Activated CD4-positive, alpha-beta memory T cell treated with anti-CD3 and anti-CD28 coated beads, Interleukin-2, amount 10 ng/mL, durations not matched to agents 7 days and 5 days (primary cell): ENCODE results near the gene CEACAM5. TPM values are rescaled to one million over a fixed set of nuclear protein-coding genes. Genes with fewer than 3 reads are reported as not detected.
"Not testable (repeated sequence)": the region's sequence is repeated elsewhere in the genome, so short reads cannot be mapped to it uniquely, and the experiment has no call there.

Experiments
- CTCF ChIA-PET: fragments of 350-600 bp; sonication (Branson Sonifier 250); formaldehyde crosslinking; loops from one replicate; lab custom pipeline; 2021; ENCODE audit warnings: antibody characterized with exemption, inconsistent platforms; lab: Charles Lee
- POLR2A ChIA-PET: fragments of 350-600 bp; sonication (Branson Sonifier 250); formaldehyde crosslinking; loops from one replicate; lab custom pipeline; 2021; ENCODE audit warnings: antibody characterized with exemption; lab: Charles Lee
- DNase-seq: peaks from one replicate; pipeline ENCODE4 v3.0.0-alpha.2; 2020
- H3K27ac Mint-ChIP-seq: one replicate; pipeline ENCODE4 v1.8.0; 2021; ENCODE audit warnings: mild to moderate bottlenecking, mixed read lengths
- H3K27me3 Mint-ChIP-seq: one replicate; pipeline ENCODE4 v1.8.0; 2021; ENCODE audit warnings: mixed read lengths
- H3K36me3 Mint-ChIP-seq: one replicate; pipeline ENCODE4 v1.8.0; 2021; ENCODE audit warnings: low read depth, mixed read lengths
- H3K4me1 Mint-ChIP-seq: one replicate; pipeline ENCODE4 v1.8.0; 2021; ENCODE audit warnings: mixed read lengths
- H3K4me3 Mint-ChIP-seq: one replicate; pipeline ENCODE4 v1.8.0; 2021; ENCODE audit warnings: mild to moderate bottlenecking, mixed read lengths
- H3K9me3 Mint-ChIP-seq: one replicate; pipeline ENCODE4 v1.8.0; 2021; ENCODE audit warnings: mixed read lengths
- total RNA-seq, 2 experiments: library from RNA; stranded (reverse); gene quantifications; one replicate each; pipeline ENCODE4 v1.2.3, GENCODE V29; 2021

The CEACAM5 gene
- total RNA-seq, 2 experiments from 2014 or later: not detected

DNA sequence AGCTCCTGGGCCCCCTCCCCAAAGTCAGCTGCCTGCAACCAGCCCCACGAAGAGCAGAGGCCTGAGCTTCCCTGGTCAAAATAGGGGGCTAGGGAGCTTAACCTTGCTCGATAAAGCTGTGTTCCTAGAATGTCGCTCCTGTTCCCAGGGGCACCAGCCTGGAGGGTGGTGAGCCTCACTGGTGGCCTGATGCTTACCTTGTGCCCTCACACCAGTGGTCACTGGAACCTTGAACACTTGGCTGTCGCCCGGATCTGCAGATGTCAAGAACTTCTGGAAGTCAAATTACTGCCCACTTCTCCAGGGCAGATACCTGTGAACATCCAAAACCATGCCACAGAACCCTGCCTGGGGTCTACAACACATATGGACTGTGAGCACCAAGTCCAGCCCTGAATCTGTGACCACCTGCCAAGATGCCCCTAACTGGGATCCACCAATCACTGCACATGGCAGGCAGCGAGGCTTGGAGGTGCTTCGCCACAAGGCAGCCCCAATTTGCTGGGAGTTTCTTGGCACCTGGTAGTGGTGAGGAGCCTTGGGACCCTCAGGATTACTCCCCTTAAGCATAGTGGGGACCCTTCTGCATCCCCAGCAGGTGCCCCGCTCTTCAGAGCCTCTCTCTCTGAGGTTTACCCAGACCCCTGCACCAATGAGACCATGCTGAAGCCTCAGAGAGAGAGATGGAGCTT is 4.7 kb upstream of the CEACAM5 start:
- H3K27me3 Mint-ChIP-seq: peaks cover 10% of the 10 kb centered on the region
- no peak for DNase-seq
- peaks cover 4% of the 10 kb centered on the region for H3K4me1 Mint-ChIP-seq
- H3K4me3 Mint-ChIP-seq: no peak overlapping the region
- no peaks in the 10 kb centered on the region for H3K36me3 Mint-ChIP-seq
- POLR2A ChIA-PET: no interaction called here
- H3K27ac Mint-ChIP-seq: no peak overlapping the region
- CTCF ChIA-PET: no interaction called here
- H3K9me3 Mint-ChIP-seq: no peaks in the 10 kb centered on the region

DNA sequence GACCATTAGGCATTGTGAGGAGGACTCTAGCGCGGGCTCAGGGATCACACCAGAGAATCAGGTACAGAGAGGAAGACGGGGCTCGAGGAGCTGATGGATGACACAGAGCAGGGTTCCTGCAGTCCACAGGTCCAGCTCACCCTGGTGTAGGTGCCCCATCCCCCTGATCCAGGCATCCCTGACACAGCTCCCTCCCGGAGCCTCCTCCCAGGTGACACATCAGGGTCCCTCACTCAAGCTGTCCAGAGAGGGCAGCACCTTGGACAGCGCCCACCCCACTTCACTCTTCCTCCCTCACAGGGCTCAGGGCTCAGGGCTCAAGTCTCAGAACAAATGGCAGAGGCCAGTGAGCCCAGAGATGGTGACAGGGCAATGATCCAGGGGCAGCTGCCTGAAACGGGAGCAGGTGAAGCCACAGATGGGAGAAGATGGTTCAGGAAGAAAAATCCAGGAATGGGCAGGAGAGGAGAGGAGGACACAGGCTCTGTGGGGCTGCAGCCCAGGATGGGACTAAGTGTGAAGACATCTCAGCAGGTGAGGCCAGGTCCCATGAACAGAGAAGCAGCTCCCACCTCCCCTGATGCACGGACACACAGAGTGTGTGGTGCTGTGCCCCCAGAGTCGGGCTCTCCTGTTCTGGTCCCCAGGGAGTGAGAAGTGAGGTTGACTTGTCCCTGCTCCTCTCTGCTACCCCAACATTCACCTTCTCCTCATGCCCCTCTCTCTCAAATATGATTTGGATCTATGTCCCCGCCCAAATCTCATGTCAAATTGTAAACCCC is 2.8 kb upstream of the CEACAM5 start:
- Mint-ChIP-seq H3K9me3 (no peaks in the 10 kb centered on the region), H3K27me3 (peaks cover 10% of the 10 kb centered on the region), H3K4me1 (peaks cover 4% of the 10 kb centered on the region), H3K4me3 (no peak overlapping the region), H3K27ac (no peak overlapping the region), H3K36me3 (no peaks in the 10 kb centered on the region)
- CTCF ChIA-PET: interaction anchor here (0.6 to 2.0 kb wide), 3 partner anchors 48 to 1165 kb away, joined by 3 to 15 read pairs (median 4); no protein-coding TSS in a partner anchor
- POLR2A ChIA-PET: no interaction called here
- peak; percentile 45 for DNase-seq

DNA sequence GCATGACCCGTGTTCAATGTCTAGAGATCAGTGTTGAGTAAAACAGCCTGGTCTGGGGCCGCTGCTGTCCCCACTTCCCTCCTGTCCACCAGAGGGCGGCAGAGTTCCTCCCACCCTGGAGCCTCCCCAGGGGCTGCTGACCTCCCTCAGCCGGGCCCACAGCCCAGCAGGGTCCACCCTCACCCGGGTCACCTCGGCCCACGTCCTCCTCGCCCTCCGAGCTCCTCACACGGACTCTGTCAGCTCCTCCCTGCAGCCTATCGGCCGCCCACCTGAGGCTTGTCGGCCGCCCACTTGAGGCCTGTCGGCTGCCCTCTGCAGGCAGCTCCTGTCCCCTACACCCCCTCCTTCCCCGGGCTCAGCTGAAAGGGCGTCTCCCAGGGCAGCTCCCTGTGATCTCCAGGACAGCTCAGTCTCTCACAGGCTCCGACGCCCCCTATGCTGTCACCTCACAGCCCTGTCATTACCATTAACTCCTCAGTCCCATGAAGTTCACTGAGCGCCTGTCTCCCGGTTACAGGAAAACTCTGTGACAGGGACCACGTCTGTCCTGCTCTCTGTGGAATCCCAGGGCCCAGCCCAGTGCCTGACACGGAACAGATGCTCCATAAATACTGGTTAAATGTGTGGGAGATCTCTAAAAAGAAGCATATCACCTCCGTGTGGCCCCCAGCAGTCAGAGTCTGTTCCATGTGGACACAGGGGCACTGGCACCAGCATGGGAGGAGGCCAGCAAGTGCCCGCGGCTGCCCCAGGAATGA is 1.5 kb upstream of the CEACAM5 start:
- Mint-ChIP-seq H3K27me3 (peaks cover 14% of the 10 kb centered on the region), H3K27ac (no peak overlapping the region), H3K9me3 (no peaks in the 10 kb centered on the region), H3K36me3 (no peaks in the 10 kb centered on the region), H3K4me3 (peak overlapping the region; percentile 62), H3K4me1 (peaks cover 4% of the 10 kb centered on the region)
- ChIA-PET CTCF (interaction anchor here (0.6 to 2.0 kb wide), 30 partner anchors 9 to 194 kb away, joined by 3 to 15 read pairs (median 4); no protein-coding TSS in a partner anchor), POLR2A (interaction anchor here (0.6 kb wide), 1 partner anchor 519 kb away, joined by 3 read pairs; no protein-coding TSS in a partner anchor)
- DNase-seq: peak; percentile 69

- no peaks in the 10 kb centered on the region for H3K36me3 Mint-ChIP-seq
- POLR2A ChIA-PET: interaction anchor here (0.6 kb wide), 1 partner anchor 519 kb away, joined by 3 read pairs; no protein-coding TSS in a partner anchor
These were observed 969 bp upstream of the CEACAM5 start for GRCh38 chr19:41707502-41707812.

GRCh38 chr19:41707871-41708371 is 505 bp upstream of the CEACAM5 start:
- no peak overlapping the region for H3K4me3 Mint-ChIP-seq
- H3K27me3 Mint-ChIP-seq: peaks cover 18% of the 10 kb centered on the region
- H3K4me1 Mint-ChIP-seq: peaks cover 4% of the 10 kb centered on the region
- H3K9me3 Mint-ChIP-seq: no peaks in the 10 kb centered on the region
- H3K36me3 Mint-ChIP-seq: no peaks in the 10 kb centered on the region
- H3K27ac Mint-ChIP-seq: no peak overlapping the region
- ChIA-PET CTCF (interaction anchor here (1.1 to 1.9 kb wide), 6 partner anchors 10 to 113 kb away, joined by 3 to 13 read pairs (median 6); no protein-coding TSS in a partner anchor), POLR2A (no interaction called here)
- no peak for DNase-seq

More at GRCh38 chr19:41707502-41707812, 969 bp upstream of the CEACAM5 start:
- H3K4me1 Mint-ChIP-seq: peaks cover 4% of the 10 kb centered on the region
- H3K9me3 Mint-ChIP-seq: no peaks in the 10 kb centered on the region
- H3K4me3 Mint-ChIP-seq: no peak overlapping the region
- DNase-seq: no peak
- CTCF ChIA-PET: interaction anchor here (0.6 to 2.0 kb wide), 26 partner anchors 8 to 113 kb away, joined by 3 to 15 read pairs (median 4); no protein-coding TSS in a partner anchor
- peaks cover 14% of the 10 kb centered on the region for H3K27me3 Mint-ChIP-seq
- no peak overlapping the region for H3K27ac Mint-ChIP-seq

GRCh38 chr19:41709516-41709915 is 1.1 kb downstream of the CEACAM5 start:
- H3K4me3 Mint-ChIP-seq, POLR2A ChIA-PET, DNase-seq, H3K4me1 Mint-ChIP-seq, H3K27ac Mint-ChIP-seq, CTCF ChIA-PET, H3K9me3 Mint-ChIP-seq, H3K36me3 Mint-ChIP-seq: not testable (repeated sequence)
- peaks cover 28% of the 10 kb centered on the region for H3K27me3 Mint-ChIP-seq

GRCh38 chr19:41709951-41710645 is 1.7 kb downstream of the CEACAM5 start:
- H3K27me3 Mint-ChIP-seq: peaks cover 28% of the 10 kb centered on the region
- ChIA-PET CTCF (interaction anchor here (1.0 kb wide), 1 partner anchor 75 kb away, joined by 3 read pairs; no protein-coding TSS in a partner anchor), POLR2A (no interaction called here)
- no peak overlapping the region for H3K27ac Mint-ChIP-seq
- H3K9me3 Mint-ChIP-seq: no peaks in the 10 kb centered on the region
- DNase-seq: no peak
- no peak overlapping the region for H3K4me3 Mint-ChIP-seq
- H3K36me3 Mint-ChIP-seq: no peaks in the 10 kb centered on the region
- peaks cover 4% of the 10 kb centered on the region for H3K4me1 Mint-ChIP-seq

DNA sequence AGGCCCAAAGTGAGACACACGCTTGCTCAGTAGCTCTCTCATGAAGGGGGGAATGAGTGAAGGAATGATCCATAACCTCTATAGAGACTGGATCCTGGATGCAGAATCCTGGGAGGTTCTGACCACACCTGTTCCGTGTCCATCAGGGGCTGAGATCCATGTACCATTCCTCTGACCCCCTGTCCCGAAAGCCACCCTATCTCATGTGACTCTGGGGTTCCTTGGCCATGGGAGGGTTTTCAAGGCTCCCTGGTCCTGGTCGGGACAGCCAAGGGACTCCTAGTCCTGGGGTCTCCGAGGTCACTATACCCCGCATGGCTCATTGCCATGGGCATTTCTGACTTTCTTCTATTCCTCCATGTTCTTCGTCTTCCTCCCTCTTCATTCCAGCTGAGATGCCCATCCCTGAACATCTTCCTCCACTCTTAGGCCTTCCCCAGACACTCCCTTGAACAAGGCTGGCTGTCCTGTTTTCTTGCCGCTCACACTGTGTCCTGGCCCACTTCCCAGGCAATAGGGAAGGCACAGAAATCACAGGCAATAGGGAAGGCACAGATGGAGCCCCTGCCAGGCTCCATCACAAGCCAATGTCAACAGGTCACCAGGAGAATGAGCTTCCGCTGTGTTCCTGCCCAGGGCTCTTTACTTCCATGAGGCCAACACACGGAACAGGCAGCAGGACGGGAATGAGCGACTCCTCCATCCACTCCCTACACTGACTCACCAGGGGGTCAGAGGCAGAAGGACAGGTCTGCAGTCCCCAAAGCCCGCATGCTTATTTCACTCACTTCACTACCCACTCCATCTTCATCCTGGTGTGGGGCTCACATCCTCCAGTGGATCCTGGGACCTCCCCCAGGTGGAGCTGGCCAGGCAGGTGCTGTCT is 3.2 kb downstream of the CEACAM5 start:
- H3K4me1 Mint-ChIP-seq: peaks cover 4% of the 10 kb centered on the region
- CTCF ChIA-PET: no interaction called here

GRCh38 chr19:41714598-41714997 is 6.2 kb downstream of the CEACAM5 start:
- H3K27ac Mint-ChIP-seq: no peak overlapping the region
- no peak overlapping the region for H3K4me3 Mint-ChIP-seq
- no peaks in the 10 kb centered on the region for H3K9me3 Mint-ChIP-seq
- no peaks in the 10 kb centered on the region for H3K4me1 Mint-ChIP-seq
- H3K36me3 Mint-ChIP-seq: no peaks in the 10 kb centered on the region
- POLR2A ChIA-PET: no interaction called here
- H3K27me3 Mint-ChIP-seq: peaks cover 24% of the 10 kb centered on the region
- no peak for DNase-seq
- CTCF ChIA-PET: interaction anchor here (2.2 kb wide), 1 partner anchor 8 kb away, joined by 10 read pairs; no protein-coding TSS in a partner anchor

More for the DNA sequence above, 3.2 kb downstream of the CEACAM5 start:
- H3K27me3 Mint-ChIP-seq: peaks cover 21% of the 10 kb centered on the region
- H3K27ac Mint-ChIP-seq: no peak overlapping the region
- POLR2A ChIA-PET: no interaction called here
- no peak overlapping the region for H3K4me3 Mint-ChIP-seq
- H3K9me3 Mint-ChIP-seq: no peaks in the 10 kb centered on the region
- DNase-seq: no peak
- no peaks in the 10 kb centered on the region for H3K36me3 Mint-ChIP-seq

DNA sequence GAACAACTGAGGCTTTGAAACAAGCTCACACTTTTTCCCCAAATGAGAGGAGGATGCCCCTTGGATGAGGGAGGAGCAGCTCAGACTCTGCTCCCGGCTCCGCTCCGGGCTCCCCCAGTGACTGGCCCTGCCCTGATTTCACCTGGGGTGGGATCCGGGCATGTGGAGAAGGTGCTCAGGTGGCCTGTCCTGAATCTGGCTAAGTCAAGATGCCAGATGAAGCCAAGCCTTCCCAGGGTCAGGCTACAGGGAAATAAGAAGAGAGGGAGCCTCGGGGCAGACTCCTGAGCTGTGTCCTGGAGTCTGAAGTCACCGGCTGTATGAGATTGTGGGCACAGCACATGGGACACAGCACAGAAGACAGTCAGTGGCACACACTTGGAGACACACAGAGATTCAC is 10.3 kb downstream of the CEACAM5 start:
- H3K36me3 Mint-ChIP-seq: no peaks in the 10 kb centered on the region
- POLR2A ChIA-PET: no interaction called here
- DNase-seq: no peak
- no peaks in the 10 kb centered on the region for H3K9me3 Mint-ChIP-seq
- no peak overlapping the region for H3K4me3 Mint-ChIP-seq
- CTCF ChIA-PET: interaction anchor here (1.6 kb wide), 1 partner anchor 12 kb away, joined by 4 read pairs; no protein-coding TSS in a partner anchor
- no peaks in the 10 kb centered on the region for H3K4me1 Mint-ChIP-seq
- peaks cover 14% of the 10 kb centered on the region for H3K27me3 Mint-ChIP-seq
- H3K27ac Mint-ChIP-seq: no peak overlapping the region

DNA sequence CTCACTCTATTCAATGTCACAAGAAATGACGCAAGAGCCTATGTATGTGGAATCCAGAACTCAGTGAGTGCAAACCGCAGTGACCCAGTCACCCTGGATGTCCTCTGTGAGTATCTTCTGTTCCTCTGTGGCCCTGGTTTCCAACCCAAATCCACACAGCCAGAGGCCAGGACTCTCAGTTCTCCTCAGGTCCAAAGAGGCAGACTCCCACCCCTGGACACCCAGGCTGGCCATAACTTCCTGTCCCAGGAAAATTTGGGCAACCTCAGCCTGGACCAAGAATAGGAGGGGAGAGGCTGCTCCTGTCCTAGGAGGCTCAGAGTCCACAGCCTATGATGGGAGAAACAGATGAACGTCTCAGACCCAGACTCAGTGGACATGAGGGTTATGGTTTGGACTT is 11.7 kb downstream of the CEACAM5 start:
- no peaks in the 10 kb centered on the region for H3K4me1 Mint-ChIP-seq
- H3K27ac Mint-ChIP-seq: no peak overlapping the region
- H3K27me3 Mint-ChIP-seq: peaks cover 12% of the 10 kb centered on the region
- no peaks in the 10 kb centered on the region for H3K36me3 Mint-ChIP-seq
- no peak overlapping the region for H3K4me3 Mint-ChIP-seq
- ChIA-PET CTCF (no interaction called here), POLR2A (no interaction called here)
- DNase-seq: no peak
- no peaks in the 10 kb centered on the region for H3K9me3 Mint-ChIP-seq
